Measurements from ENCODE around the gene ELF4.

DNA sequence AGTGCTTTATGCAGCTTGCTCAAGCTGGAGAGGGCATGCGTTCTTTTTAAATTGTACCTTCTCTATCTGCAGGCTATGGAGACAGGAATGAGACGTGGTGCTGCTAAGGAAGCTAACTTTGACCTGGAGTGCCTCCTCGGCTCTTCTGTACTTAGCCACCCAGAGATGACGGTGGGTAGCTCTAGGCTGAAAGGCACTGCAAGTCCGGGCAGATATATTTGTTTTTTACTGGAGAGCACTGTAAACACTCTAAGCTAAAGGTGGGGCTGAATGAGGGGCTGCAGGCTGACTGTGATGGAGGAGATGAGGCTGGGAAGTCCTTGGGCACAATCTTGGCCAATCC is 12.1 kb downstream of the ELF4 start:
- TF ChIP-seq, protein P1, sequence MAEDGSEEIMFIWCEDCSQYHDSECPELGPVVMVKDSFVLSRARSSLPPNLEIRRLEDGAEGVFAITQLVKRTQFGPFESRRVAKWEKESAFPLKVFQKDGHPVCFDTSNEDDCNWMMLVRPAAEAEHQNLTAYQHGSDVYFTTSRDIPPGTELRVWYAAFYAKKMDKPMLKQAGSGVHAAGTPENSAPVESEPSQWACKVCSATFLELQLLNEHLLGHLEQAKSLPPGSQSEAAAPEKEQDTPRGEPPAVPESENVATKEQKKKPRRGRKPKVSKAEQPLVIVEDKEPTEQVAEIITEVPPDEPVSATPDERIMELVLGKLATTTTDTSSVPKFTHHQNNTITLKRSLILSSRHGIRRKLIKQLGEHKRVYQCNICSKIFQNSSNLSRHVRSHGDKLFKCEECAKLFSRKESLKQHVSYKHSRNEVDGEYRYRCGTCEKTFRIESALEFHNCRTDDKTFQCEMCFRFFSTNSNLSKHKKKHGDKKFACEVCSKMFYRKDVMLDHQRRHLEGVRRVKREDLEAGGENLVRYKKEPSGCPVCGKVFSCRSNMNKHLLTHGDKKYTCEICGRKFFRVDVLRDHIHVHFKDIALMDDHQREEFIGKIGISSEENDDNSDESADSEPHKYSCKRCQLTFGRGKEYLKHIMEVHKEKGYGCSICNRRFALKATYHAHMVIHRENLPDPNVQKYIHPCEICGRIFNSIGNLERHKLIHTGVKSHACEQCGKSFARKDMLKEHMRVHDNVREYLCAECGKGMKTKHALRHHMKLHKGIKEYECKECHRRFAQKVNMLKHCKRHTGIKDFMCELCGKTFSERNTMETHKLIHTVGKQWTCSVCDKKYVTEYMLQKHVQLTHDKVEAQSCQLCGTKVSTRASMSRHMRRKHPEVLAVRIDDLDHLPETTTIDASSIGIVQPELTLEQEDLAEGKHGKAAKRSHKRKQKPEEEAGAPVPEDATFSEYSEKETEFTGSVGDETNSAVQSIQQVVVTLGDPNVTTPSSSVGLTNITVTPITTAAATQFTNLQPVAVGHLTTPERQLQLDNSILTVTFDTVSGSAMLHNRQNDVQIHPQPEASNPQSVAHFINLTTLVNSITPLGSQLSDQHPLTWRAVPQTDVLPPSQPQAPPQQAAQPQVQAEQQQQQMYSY (CRISPR knock-in tag; IDR thresholded peaks at IDR 0.05): no peak
- no peak for TF ChIP-seq ZNF416 (CRISPR knock-in tag; IDR thresholded peaks at IDR 0.05)
- TF ChIP-seq, protein P2, sequence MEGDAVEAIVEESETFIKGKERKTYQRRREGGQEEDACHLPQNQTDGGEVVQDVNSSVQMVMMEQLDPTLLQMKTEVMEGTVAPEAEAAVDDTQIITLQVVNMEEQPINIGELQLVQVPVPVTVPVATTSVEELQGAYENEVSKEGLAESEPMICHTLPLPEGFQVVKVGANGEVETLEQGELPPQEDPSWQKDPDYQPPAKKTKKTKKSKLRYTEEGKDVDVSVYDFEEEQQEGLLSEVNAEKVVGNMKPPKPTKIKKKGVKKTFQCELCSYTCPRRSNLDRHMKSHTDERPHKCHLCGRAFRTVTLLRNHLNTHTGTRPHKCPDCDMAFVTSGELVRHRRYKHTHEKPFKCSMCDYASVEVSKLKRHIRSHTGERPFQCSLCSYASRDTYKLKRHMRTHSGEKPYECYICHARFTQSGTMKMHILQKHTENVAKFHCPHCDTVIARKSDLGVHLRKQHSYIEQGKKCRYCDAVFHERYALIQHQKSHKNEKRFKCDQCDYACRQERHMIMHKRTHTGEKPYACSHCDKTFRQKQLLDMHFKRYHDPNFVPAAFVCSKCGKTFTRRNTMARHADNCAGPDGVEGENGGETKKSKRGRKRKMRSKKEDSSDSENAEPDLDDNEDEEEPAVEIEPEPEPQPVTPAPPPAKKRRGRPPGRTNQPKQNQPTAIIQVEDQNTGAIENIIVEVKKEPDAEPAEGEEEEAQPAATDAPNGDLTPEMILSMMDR (IDR thresholded peaks at IDR 0.05): no peak
- TF ChIP-seq ZNF121 (CRISPR knock-in tag; IDR thresholded peaks at IDR 0.05): no peak
- TF ChIP-seq CREM (CRISPR knock-in tag; IDR thresholded peaks at IDR 0.05): no peak
- no peak for TF ChIP-seq CBFB (CRISPR knock-in tag; IDR thresholded peaks at IDR 0.05; ENCODE audit: low read depth)
- TF ChIP-seq, protein P3, sequence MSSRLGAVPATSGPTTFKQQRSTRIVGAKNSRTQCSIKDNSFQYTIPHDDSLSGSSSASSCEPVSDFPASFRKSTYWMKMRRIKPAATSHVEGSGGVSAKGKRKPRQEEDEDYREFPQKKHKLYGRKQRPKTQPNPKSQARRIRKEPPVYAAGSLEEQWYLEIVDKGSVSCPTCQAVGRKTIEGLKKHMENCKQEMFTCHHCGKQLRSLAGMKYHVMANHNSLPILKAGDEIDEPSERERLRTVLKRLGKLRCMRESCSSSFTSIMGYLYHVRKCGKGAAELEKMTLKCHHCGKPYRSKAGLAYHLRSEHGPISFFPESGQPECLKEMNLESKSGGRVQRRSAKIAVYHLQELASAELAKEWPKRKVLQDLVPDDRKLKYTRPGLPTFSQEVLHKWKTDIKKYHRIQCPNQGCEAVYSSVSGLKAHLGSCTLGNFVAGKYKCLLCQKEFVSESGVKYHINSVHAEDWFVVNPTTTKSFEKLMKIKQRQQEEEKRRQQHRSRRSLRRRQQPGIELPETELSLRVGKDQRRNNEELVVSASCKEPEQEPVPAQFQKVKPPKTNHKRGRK (CRISPR knock-in tag; IDR thresholded peaks at IDR 0.05; ENCODE audit: borderline replicate concordance): no peak
- TF ChIP-seq JUN (CRISPR knock-in tag; IDR thresholded peaks at IDR 0.05): no peak
- TF ChIP-seq ZNF138 (CRISPR knock-in tag; conservative IDR thresholded peaks at IDR 0.05): no peak

All from WTC11 (cell line).